ENCODE measurements around the gene QSER1.
A peak's percentile ranks its signal among the peaks of the same experiment; 100 is the strongest.

QSER1 gene

GRCh38 chr11:32990481-32990880, 97.9 kb downstream of the QSER1 start:
- no peak overlapping the region for H3K4me3 ChIP-seq (ENCODE audit: low read length)
- TF ChIP-seq CTCF (conservative IDR thresholded peaks at IDR 0.05; ENCODE audit: low read length): no peak
- no peak for DNase-seq (ENCODE audit: low read depth)

- DNase-seq (ENCODE audit: low read depth): no peak
- TF ChIP-seq CTCF (conservative IDR thresholded peaks at IDR 0.05; ENCODE audit: low read length): no peak
- no peak overlapping the region for H3K4me3 ChIP-seq (ENCODE audit: low read length)
These were observed 98.8 kb downstream of the QSER1 start for GRCh38 chr11:32991427-32991826.

- no peak for TF ChIP-seq CTCF (conservative IDR thresholded peaks at IDR 0.05; ENCODE audit: low read length)
- H3K4me3 ChIP-seq (ENCODE audit: low read length): no peak overlapping the region
- no peak for DNase-seq (ENCODE audit: low read depth)
These were observed 99.3 kb downstream of the QSER1 start for GRCh38 chr11:32991898-32992297.

GRCh38 chr11:33000181-33000580, 107.6 kb downstream of the QSER1 start:
- no peak overlapping the region for H3K4me3 ChIP-seq (ENCODE audit: low read length)
- DNase-seq (ENCODE audit: low read depth): peak; percentile 92
- TF ChIP-seq CTCF (conservative IDR thresholded peaks at IDR 0.05; ENCODE audit: low read length): no peak

GRCh38 chr11:33001281-33001680, 108.7 kb downstream of the QSER1 start:
- DNase-seq (ENCODE audit: low read depth): peak; percentile 16
- TF ChIP-seq CTCF (conservative IDR thresholded peaks at IDR 0.05; ENCODE audit: low read length): no peak
- no peak overlapping the region for H3K4me3 ChIP-seq (ENCODE audit: low read length)

- TF ChIP-seq CTCF (conservative IDR thresholded peaks at IDR 0.05; ENCODE audit: low read length): no peak
- DNase-seq (ENCODE audit: low read depth): peak; percentile 9
- H3K4me3 ChIP-seq (ENCODE audit: low read length): no peak overlapping the region
These were observed 109.3 kb downstream of the QSER1 start for GRCh38 chr11:33001751-33002542.

- no peak for TF ChIP-seq CTCF (conservative IDR thresholded peaks at IDR 0.05; ENCODE audit: low read length)
- DNase-seq (ENCODE audit: low read depth): no peak
- no peak overlapping the region for H3K4me3 ChIP-seq (ENCODE audit: low read length)
These were observed 112.6 kb downstream of the QSER1 start for GRCh38 chr11:33005175-33005574.
